ENCODE data around the gene FAM72B.
"Not testable (repeated sequence)": the region's sequence is repeated elsewhere in the genome, so short reads cannot be mapped to it uniquely, and the experiment has no call there.

Gene FAM72B

GRCh38 chr1:121152788-121153187, 31.4 kb downstream of the FAM72B start:
- DNase-seq (ENCODE audit: low spot score), result not testable (repeated sequence)

- not testable (repeated sequence) for DNase-seq (ENCODE audit: low spot score)
Measured at GRCh38 chr1:121151294-121151693, 32.8 kb downstream of the FAM72B start.

GRCh38 chr1:121148489-121149190, 35.5 kb downstream of the FAM72B start:
- DNase-seq (ENCODE audit: low spot score), result not testable (repeated sequence)

GRCh38 chr1:121140393-121140792, 43.7 kb downstream of the FAM72B start:
- not testable (repeated sequence) for DNase-seq (ENCODE audit: low spot score)

- DNase-seq (ENCODE audit: low spot score), result not testable (repeated sequence)
Measured at GRCh38 chr1:121131494-121131893, 52.6 kb downstream of the FAM72B start.

- DNase-seq (ENCODE audit: low spot score), result not testable (repeated sequence)
Measured at GRCh38 chr1:121118480-121118824, 65.7 kb downstream of the FAM72B start.
